IMR-90 (cell line): ENCODE measurements around the gene GLG1. TPM values are rescaled to one million over a fixed set of nuclear protein-coding genes. Genes with fewer than 3 reads are reported as not detected.

Source experiments
- ATAC-seq: fragments of 200-7000 bp; cut with Tn5 transposase; 2 replicates; pipeline ENCODE4 v1.9.1; 2020; ENCODE audit warnings: low read depth, mild to moderate bottlenecking, moderate library complexity
- BruUV-seq: library from RNA; stranded (reverse); fragments of 400-500 nt; replicated peaks from 2 replicates; lab custom pipeline; 2021; lab: Mats Ljungman, UMichigan
- CTCF ChIA-PET: fragments of 300-600 bp; formaldehyde crosslinking; extraction: SDS; loops from one replicate; lab custom pipeline; 2021; ENCODE audit warnings: antibody characterized with exemption; lab: Yijun Ruan, JAX
- POLR2A ChIA-PET: fragments of 300-600 bp; sonication (Branson Sonifier 250); formaldehyde crosslinking; loops from one replicate; lab custom pipeline; 2022; ENCODE audit warnings: antibody characterized with exemption; ENCODE audit not compliant: unreplicated experiment; lab: Charles Lee
- DNase-seq: peaks from one replicate; pipeline ENCODE4 v3.0.0; 2013
- H2AFZ ChIP-seq: replicated peaks from 2 replicates; pipeline ENCODE3; 2013; ENCODE audit warnings: low read length, mild to moderate bottlenecking; ENCODE audit not compliant: poor library complexity
- H2AK5ac ChIP-seq: 2 replicates; pipeline ENCODE4 v1.6.1; 2013; ENCODE audit warnings: low read depth, low read length, inconsistent platforms
- H2AK9ac ChIP-seq: replicated peaks from 2 replicates; pipeline ENCODE3; 2013; ENCODE audit warnings: mild to moderate bottlenecking, low read depth, low read length, moderate library complexity; ENCODE audit not compliant: poor library complexity
- H2BK120ac ChIP-seq: 2 replicates; pipeline ENCODE4 v1.6.1; 2013; ENCODE audit warnings: low read depth, low read length, inconsistent platforms
- H2BK15ac ChIP-seq: 3 replicates; pipeline ENCODE4 v1.6.1; 2013; ENCODE audit warnings: low read depth, low read length, inconsistent platforms
- H2BK20ac ChIP-seq: 2 replicates; pipeline ENCODE4 v1.6.1; 2013; ENCODE audit warnings: low read depth, mild to moderate bottlenecking, inconsistent platforms, low read length, moderate library complexity
- H2BK5ac ChIP-seq: 2 replicates; pipeline ENCODE4 v1.6.1; 2013; ENCODE audit warnings: mild to moderate bottlenecking, low read depth, low read length, inconsistent platforms; ENCODE audit not compliant: poor library complexity, severe bottlenecking
- H3K14ac ChIP-seq: replicated peaks from 2 replicates; pipeline ENCODE4 v1.6.1; 2013; ENCODE audit warnings: low read depth, low read length, inconsistent platforms
- H3K18ac ChIP-seq: 2 replicates; pipeline ENCODE4 v1.6.1; 2013; ENCODE audit warnings: low read depth, low read length, control low read depth
- H3K23ac ChIP-seq: 2 replicates; pipeline ENCODE4 v1.6.1; 2013; ENCODE audit warnings: low read depth, low read length, inconsistent platforms
- H3K27ac ChIP-seq: 2 replicates; pipeline ENCODE4 v1.5.1; 2013; ENCODE audit warnings: mild to moderate bottlenecking, control low read depth, low read length; ENCODE audit not compliant: insufficient read depth
- H3K27me3 ChIP-seq: 2 replicates; pipeline ENCODE4 v1.6.1; 2013; ENCODE audit warnings: low read length; ENCODE audit not compliant: control insufficient read depth, insufficient read depth
- H3K36me3 ChIP-seq: 2 replicates; pipeline ENCODE4 v1.6.1; 2013; ENCODE audit warnings: low read length, mixed read lengths; ENCODE audit not compliant: control insufficient read depth, insufficient read depth
- H3K4ac ChIP-seq: 2 replicates; pipeline ENCODE4 v1.6.1; 2013; ENCODE audit warnings: low read depth, low read length, inconsistent platforms
- H3K4me1 ChIP-seq: 2 replicates; pipeline ENCODE4 v1.6.1; 2013; ENCODE audit warnings: low read length, mixed read lengths; ENCODE audit not compliant: control insufficient read depth, insufficient read depth
- H3K4me2 ChIP-seq: 2 replicates; pipeline ENCODE4 v1.6.1; 2013; ENCODE audit warnings: low read depth, mild to moderate bottlenecking, control low read depth, low read length, moderate library complexity
- H3K4me3 ChIP-seq: 2 replicates; pipeline ENCODE4 v1.5.1; 2013; ENCODE audit warnings: low read depth, mild to moderate bottlenecking, control low read depth, low read length, moderate library complexity; ENCODE audit not compliant: insufficient read depth
- H3K56ac ChIP-seq: 2 replicates; pipeline ENCODE4 v1.6.1; 2013; ENCODE audit warnings: low read length, inconsistent platforms; ENCODE audit not compliant: insufficient read depth; ENCODE audit errors: extremely low read depth
- H3K79me1 ChIP-seq, 2 experiments: 2 replicates each; pipeline ENCODE4 v1.6.1; 2013; ENCODE audit warnings: low read length in 2 of 2, inconsistent platforms in 1 of 2, low read depth in 1 of 2
- H3K9ac ChIP-seq: 2 replicates; pipeline ENCODE4 v1.6.1; 2013; ENCODE audit warnings: low read depth, low read length, control low read depth
- H3K9me1 ChIP-seq: 2 replicates; pipeline ENCODE4 v1.6.1; 2013; ENCODE audit warnings: low read length, inconsistent platforms; ENCODE audit not compliant: insufficient read depth
- H3K9me3 ChIP-seq: 2 replicates; pipeline ENCODE4 v1.6.1; 2013; ENCODE audit warnings: low read length; ENCODE audit not compliant: control insufficient read depth, insufficient read depth
- H4K20me1 ChIP-seq: 2 replicates; pipeline ENCODE4 v1.6.1; 2013; ENCODE audit warnings: low read length, inconsistent platforms; ENCODE audit not compliant: insufficient read depth
- H4K5ac ChIP-seq: 2 replicates; pipeline ENCODE4 v1.6.1; 2013; ENCODE audit warnings: mild to moderate bottlenecking, low read depth, low read length, control low read depth
- H4K8ac ChIP-seq, 2 experiments: 2 replicates each; pipeline ENCODE4 v1.6.1; 2013; ENCODE audit warnings: low read depth in 2 of 2, low read length in 2 of 2, control low read depth in 1 of 2, inconsistent platforms in 1 of 2
- H4K91ac ChIP-seq: 2 replicates; pipeline ENCODE4 v1.6.1; 2013; ENCODE audit warnings: low read depth, low read length, inconsistent platforms; ENCODE audit not compliant: insufficient read depth
- BHLHE40 ChIP-seq: fragments of 150-350 bp; IDR thresholded peaks from 2 replicates; pipeline ENCODE4 v1.6.1; 2016; ENCODE audit warnings: mild to moderate bottlenecking, low read depth, low read length
- CEBPB ChIP-seq: IDR thresholded peaks from 2 replicates; pipeline ENCODE4 v1.6.1; 2012; ENCODE audit warnings: low read depth, low read length, improper control_type of control experiment
- CHD1 ChIP-seq: IDR thresholded peaks from 2 replicates; pipeline ENCODE4 v1.6.1; 2012; ENCODE audit warnings: low read depth, low read length, improper control_type of control experiment
- CTCF ChIP-seq: conservative IDR thresholded peaks from 2 replicates; pipeline ENCODE4 v1.5.1; 2012; ENCODE audit warnings: mild to moderate bottlenecking, low read depth, low read length, improper control_type of control experiment
- FOS ChIP-seq: fragments of 150-350 bp; IDR thresholded peaks from 2 replicates; pipeline ENCODE4 v1.6.1; 2016; ENCODE audit warnings: low read depth, low read length
- MAFK ChIP-seq: IDR thresholded peaks from 2 replicates; pipeline ENCODE4 v1.6.1; 2012; ENCODE audit warnings: low read depth, low read length, improper control_type of control experiment
- MXI1 ChIP-seq: IDR thresholded peaks from 2 replicates; pipeline ENCODE4 v1.6.1; 2012; ENCODE audit warnings: low read depth, mild to moderate bottlenecking, low read length, moderate library complexity, borderline replicate concordance
- POLR2A ChIP-seq: IDR thresholded peaks from 2 replicates; pipeline ENCODE4 v1.6.1; 2012; ENCODE audit warnings: mild to moderate bottlenecking, low read depth, low read length
- RAD21 ChIP-seq: IDR thresholded peaks from 2 replicates; pipeline ENCODE4 v1.6.1; 2012; ENCODE audit warnings: low read length, improper control_type of control experiment
- RCOR1 ChIP-seq: IDR thresholded peaks from 2 replicates; pipeline ENCODE4 v1.6.1; 2012; ENCODE audit warnings: mild to moderate bottlenecking, low read length, improper control_type of control experiment; ENCODE audit not compliant: insufficient replicate concordance
- RFX5 ChIP-seq: IDR thresholded peaks from 2 replicates; pipeline ENCODE4 v1.8.0; 2012; ENCODE audit warnings: low read depth, mild to moderate bottlenecking, low read length, moderate library complexity
- SMC3 ChIP-seq: fragments of 150-350 bp; IDR thresholded peaks from 2 replicates; pipeline ENCODE4 v1.6.1; 2016; ENCODE audit warnings: low read depth, mild to moderate bottlenecking, antibody characterized with exemption, low read length, moderate library complexity
- WGBS, 2 experiments: methylation state at CpG; one replicate each; pipeline versions ENCODE4 v1.1.5 to v1.1.7; 2013; ENCODE audit warnings: missing lambda C conversion rate in 2 of 2; ENCODE audit not compliant: insufficient read length in 1 of 2; ENCODE audit errors: extremely low coverage in 2 of 2; 5-methylcytosine and 5-hydroxymethylcytosine counted together
- dilution Hi-C: fragments of 300-500 bp; cut with HindIII; formaldehyde crosslinking; loops from one replicate; pipeline ENCODE4 v1.14.3; 2018; ENCODE audit warnings: low sequenced_read_pairs; ENCODE audit not compliant: unreplicated experiment
- in situ Hi-C: fragments of 300-500 bp; cut with MboI; formaldehyde crosslinking; loops from 3 replicates; pipeline ENCODE4 v1.14.3; 2019; ENCODE audit warnings: low sequenced_read_pairs, inconsistent platforms, mixed read lengths
- intact Hi-C: fragments of 100-400 bp; cut with micrococcal nuclease; formaldehyde crosslinking; loops from 2 replicates; pipeline ENCODE4 v1.10.0; 2022
- polyA plus RNA-seq, 3 experiments: library from polyadenylated mRNA; depleted of rRNA; stranded (reverse); fragments of >200 nt; gene quantifications; 2 replicates each; pipeline ENCODE4 v1.2.3, GENCODE V29; 2012; ENCODE audit warnings: low replicate concordance in 1 of 3
- total RNA-seq: library from RNA; depleted of rRNA; stranded (reverse); fragments of >200 nt; gene quantifications from 2 replicates; pipeline ENCODE4 v1.2.3, GENCODE V29; 2012
- TF ChIP-seq, protein P1 (sequence below): fragments of 150-350 bp; IDR thresholded peaks from 2 replicates; pipeline ENCODE4 v1.6.1; 2016; ENCODE audit warnings: low read depth, mild to moderate bottlenecking, low read length, moderate library complexity, borderline replicate concordance

Gene GLG1
- total and polyA plus RNA-seq, 2 of the 4 experiments (the other 2 are of a cell fraction): 91.0 to 107 TPM

- TF ChIP-seq FOS: no peak
- TF ChIP-seq, protein P1, sequence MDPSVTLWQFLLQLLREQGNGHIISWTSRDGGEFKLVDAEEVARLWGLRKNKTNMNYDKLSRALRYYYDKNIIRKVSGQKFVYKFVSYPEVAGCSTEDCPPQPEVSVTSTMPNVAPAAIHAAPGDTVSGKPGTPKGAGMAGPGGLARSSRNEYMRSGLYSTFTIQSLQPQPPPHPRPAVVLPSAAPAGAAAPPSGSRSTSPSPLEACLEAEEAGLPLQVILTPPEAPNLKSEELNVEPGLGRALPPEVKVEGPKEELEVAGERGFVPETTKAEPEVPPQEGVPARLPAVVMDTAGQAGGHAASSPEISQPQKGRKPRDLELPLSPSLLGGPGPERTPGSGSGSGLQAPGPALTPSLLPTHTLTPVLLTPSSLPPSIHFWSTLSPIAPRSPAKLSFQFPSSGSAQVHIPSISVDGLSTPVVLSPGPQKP: no peak
These were observed 156.7 kb downstream of the GLG1 start (continued) for GRCh38 chr16:74450236-74450635.

GRCh38 chr16:74449470-74449869, 157.4 kb downstream of the GLG1 start:
- H2BK20ac ChIP-seq: peak overlapping the region; percentile 69
- BruUV-seq: no TSS peak
- peak overlapping the region; percentile 40 for H2BK5ac ChIP-seq
- H3K27ac ChIP-seq: peak overlapping the region; percentile 34
- no peak overlapping the region for H2AK9ac ChIP-seq
- H3K4me2 ChIP-seq: peak overlapping the region; percentile 1; the same call in 1 of the 2 replicates
- H3K14ac ChIP-seq: peak overlapping the region; percentile 70
- 86% methylated on average over 5 of the region's 5 CpGs; no CpG with 5 or more reads in 1 of the 2 experiments for WGBS, 2 experiments
- no peak overlapping the region for H3K18ac ChIP-seq
- peak overlapping the region; percentile 31 for H3K4ac ChIP-seq
- no peaks in the 10 kb centered on the region for H3K9me3 ChIP-seq
- H3K4me3 ChIP-seq: no peak overlapping the region
- ATAC-seq (peak; percentile 74), DNase-seq (peak; percentile 79)
- H3K79me1 ChIP-seq: peaks cover 7 to 48% of the 10 kb centered on the region in 2 experiments; a peak in 3 of 4 replicates
- H2BK15ac ChIP-seq: no peak overlapping the region; the same call in 2 of the 3 replicates
- peaks cover 25% of the 10 kb centered on the region for H3K36me3 ChIP-seq
- no peak overlapping the region for H3K9ac ChIP-seq
- peaks cover 24% of the 10 kb centered on the region for H3K9me1 ChIP-seq
- peaks cover 10% of the 10 kb centered on the region for H3K4me1 ChIP-seq
- POLR2A ChIA-PET: no interaction called here
- H4K5ac ChIP-seq: no peak overlapping the region
- peaks cover 13% of the 10 kb centered on the region; the same call in 1 of the 2 replicates for H4K20me1 ChIP-seq
- H2AK5ac ChIP-seq: peak overlapping the region; percentile 94
- no peak overlapping the region; the same call in 1 of the 2 replicates for H3K23ac ChIP-seq
- H4K8ac ChIP-seq: no peak overlapping the region
- H3K27me3 ChIP-seq: no peaks in the 10 kb centered on the region
- 0 out of 2 replicates have a peak overlapping the region, but pooled peaks have one; percentile 5 for H4K91ac ChIP-seq
- dilution Hi-C loops (no loop called here), in situ Hi-C loops (no loop called here), intact Hi-C loops (no loop called here)
- H3K56ac ChIP-seq: peak overlapping the region; percentile 41; the same call in 1 of the 2 replicates
- CTCF ChIA-PET: interaction anchor here (1.1 to 1.6 kb wide), 2 partner anchors 8 to 27 kb away, joined by 3 to 5 read pairs; no protein-coding TSS in a partner anchor
- peak overlapping the region; percentile 41 for H2BK120ac ChIP-seq
- no peak overlapping the region for H2AFZ ChIP-seq
- no peak for TF ChIP-seq MXI1
- TF ChIP-seq, protein P1: no peak
- no peak for TF ChIP-seq POLR2A
- no peak for TF ChIP-seq FOS
- no peak for TF ChIP-seq MAFK
- no peak for TF ChIP-seq RCOR1
- TF ChIP-seq SMC3: no peak
- no peak for TF ChIP-seq RFX5
- TF ChIP-seq RAD21: no peak
- TF ChIP-seq CHD1: no peak
- no peak for TF ChIP-seq CTCF
- TF ChIP-seq CEBPB: no peak
- TF ChIP-seq BHLHE40: no peak
